ENCODE data around the gene PDE8B.

The PDE8B gene

DNA sequence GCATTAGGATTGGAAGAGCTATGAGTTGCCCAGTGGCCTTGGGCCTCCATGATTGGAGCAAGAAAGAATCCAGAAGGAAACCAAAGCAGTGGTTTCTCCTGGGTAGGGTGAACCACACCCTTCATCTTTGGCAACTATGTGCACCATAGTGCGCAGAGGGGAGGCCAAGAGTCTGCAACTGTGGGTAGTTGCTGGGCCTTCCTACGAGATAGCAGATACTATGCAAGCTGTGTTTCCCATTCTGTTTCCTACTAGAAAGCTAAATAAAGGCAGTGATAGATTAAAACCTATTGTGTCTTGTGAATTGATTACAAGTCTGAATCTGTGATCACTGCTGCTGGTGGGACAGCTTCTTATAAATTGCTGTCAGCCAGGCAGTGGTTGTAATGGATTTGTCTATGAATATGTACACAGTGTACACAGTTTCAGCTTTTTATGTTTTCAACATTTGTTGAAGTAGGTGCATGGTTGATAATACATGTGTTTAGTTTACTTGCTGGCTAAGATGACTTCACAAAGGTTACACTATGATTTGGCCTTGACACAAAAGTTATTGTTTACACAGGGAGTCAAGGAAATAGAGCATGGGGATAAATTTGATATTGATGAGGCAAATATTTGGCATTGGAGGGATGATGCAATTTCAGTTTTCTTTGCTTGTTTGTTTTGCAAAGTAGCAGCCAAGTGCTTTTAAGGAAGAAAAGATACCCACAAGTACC is 23.7 kb upstream of the PDE8B start:
- DNase-seq (ENCODE audit: low spot score) (no peak), FAIRE-seq (no peak)

DNA sequence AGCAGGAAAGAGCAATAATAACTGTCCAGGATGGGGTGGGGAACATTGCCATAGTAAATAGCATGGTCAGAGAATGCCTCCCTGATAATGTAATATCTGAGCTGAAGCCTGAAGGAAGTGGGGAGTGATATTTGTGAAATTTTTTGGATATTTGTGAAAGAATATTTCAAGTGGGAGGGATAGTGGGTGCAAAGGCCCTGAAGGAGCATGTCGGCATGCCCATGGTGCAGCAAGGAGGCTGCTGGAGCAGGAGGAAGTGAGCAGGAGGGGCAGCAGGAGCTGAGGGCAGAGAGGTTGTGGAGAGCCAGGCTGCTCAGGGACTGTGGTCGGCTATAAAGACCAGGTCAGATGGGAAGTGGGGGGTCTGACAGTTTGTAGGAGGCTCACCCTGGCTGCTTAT is 21.1 kb upstream of the PDE8B start:
- FAIRE-seq (no peak), DNase-seq (ENCODE audit: low spot score) (no peak)

DNA sequence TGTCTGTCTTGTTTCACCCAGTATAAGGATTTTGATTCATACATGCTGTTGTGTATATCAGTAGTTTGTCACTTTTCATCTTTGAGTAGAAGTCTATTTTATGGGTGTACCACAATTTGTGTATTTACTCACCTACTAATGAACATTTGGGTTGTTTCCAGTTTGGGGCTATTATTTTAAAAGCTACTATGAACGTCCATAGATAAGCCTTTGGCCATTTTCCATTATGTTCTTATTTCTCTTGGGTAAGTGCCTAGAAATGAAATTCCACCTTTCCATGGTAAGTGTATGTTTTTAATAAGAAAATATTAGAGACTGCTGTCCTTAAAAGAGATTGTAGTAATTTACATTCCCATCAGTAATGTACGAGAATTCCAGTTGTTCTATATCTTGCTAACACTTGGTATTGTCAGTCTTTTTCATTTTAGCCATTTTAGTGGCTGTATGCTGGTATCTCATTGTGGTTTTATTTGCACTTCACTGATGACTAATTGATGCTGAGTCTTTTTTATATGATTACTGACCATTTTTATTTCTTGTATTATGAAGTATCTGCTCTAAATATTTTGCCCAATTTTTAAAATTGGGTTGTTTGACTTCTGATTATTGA is 17.9 kb upstream of the PDE8B start:
- FAIRE-seq = no peak
- no peak for DNase-seq (ENCODE audit: low spot score)

DNA sequence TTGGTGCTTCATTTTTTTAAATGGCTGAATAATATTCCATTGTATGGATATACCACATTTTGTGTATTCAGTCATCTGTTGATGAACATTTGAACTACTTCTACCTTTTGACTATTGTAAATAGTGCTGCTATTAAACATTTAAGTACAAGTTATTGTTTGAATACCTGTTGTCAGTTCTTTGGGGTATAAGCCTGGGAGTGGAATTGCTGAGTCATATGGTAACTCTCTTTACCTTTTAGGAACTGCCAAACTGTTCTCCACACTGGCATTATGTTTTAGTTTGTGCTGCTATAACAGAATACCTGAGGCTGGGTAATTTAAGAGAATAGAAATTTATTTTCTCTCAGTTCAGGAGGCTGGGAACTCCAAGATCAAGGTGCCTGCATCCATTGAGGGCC is 15.7 kb upstream of the PDE8B start:
- no peak for DNase-seq (ENCODE audit: low spot score)
- FAIRE-seq = no peak

DNA sequence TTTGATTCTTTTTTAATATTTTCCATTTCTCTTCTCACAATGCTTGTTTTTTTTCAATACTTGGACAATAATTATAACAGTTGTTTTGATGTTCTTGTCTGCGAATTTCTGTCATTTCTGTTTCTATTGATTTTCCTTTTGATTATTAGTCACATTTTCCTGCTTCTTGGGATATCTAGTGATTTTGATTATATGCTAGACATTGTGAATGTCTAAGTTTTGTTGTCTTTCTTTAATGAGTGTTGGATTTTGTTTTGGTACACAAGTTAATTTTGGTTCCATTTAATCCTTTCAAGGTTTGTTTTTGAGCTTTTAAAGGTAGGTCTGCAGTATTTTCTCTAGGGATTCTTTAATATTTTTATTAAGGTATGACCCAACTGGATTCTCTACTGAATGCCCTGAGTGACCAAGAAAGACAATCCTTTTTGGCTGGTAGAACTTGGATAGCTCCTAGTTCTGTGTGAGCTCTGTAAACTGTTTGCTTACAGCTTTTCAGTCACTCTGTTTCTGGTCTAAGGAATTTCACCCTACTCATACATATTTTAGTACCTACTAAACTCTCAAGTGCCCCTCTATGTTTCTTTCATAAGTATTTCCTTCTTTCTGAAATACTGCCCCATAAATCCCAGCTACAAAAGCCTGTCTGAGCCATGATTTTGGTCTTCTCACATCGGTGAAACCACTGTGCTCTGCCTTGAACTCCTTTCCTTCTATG is 12.5 kb upstream of the PDE8B start:
- FAIRE-seq (no peak), DNase-seq (ENCODE audit: low spot score) (no peak)

DNA sequence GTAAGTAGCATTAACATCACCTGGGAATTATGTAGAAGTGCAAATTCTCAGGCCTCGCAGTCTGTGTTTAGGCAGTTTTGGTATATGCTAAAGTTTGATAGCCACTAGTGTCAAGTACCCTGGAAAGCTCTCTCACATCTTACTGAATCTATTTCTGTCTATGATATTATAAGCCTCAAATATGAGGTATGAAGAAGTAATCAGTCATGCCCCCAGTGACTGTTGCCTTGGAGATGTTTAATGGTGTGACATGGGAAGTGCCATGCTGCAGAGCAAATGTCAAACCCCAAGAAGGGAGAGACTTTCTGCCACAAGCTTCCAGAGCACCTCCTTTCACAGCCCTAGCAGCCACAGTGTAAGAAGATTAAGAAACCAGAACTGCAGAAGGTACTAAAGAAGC is 9.8 kb upstream of the PDE8B start:
- FAIRE-seq (no peak), DNase-seq (ENCODE audit: low spot score) (no peak)

DNA sequence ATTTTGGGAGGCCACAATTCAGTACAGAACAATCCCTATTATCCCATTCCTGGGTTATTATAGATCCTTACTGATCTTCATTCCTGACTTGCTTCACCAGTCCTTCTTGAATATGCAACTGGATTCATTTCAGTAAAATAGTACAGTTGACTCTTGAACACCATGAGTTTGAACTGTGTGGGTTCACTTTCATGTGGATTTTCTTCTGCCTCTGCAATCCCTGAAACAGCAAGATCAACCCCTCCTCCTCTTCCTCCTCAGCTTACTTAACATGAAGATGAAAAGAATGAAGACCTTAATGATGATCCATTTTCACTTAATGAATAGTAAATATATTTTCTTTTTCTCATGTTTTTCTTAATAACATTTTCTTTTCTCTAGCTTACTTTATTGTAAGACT is 8.3 kb upstream of the PDE8B start:
- no peak for DNase-seq (ENCODE audit: low spot score)
- no peak for FAIRE-seq

DNA sequence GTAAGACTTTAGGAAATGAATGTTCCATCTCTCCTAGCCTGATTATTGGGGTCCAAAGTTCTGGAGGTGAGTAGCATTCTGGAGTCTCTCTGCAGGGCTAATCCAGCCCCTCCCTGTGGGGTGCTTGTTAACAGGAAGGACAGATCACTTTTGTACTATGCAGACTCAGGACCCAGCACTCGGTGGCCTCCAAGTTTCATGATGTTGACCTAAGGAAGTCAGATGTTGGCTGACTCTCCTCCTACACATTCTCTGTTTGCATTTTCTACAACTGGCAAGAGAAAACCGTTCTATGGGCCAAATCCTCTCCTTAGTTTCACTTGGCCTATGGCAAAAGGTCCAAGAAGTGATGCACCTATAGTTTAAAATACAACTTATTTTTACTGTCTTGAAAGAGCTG is 5.5 kb upstream of the PDE8B start:
- FAIRE-seq (no peak), DNase-seq (ENCODE audit: low spot score) (no peak)

DNA sequence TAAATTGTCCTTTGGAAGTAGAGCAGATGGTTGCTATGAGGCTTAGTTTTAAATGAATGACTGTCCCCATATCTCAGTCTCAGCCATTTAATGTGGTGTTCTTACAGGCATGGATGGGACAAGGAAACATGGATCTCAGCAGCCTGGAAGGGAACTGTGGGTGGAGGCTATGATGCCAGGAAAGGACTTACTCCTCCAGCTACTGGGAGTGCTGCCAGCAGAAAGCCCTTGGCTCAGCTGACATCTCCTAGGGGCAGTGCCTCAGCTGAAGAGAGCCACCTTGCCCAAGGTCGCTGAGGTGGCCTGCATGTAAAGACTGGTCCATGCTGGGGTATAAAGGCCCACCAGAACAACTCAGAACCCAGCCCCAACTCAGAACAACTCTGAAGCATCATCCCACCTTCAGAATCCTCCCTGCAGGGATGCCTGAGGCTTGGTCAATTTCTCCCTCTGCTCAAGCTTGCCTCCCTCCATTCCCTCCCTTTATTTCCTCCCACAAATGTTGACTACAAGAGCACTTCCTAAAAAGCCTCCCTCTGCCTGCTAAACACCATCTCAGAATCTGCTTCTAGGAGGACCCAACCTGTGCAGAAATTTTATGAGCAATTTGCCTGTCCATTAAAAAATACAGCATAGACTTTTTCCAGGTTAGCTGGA is 1.8 kb upstream of the PDE8B start:
- no peak for FAIRE-seq

DNA sequence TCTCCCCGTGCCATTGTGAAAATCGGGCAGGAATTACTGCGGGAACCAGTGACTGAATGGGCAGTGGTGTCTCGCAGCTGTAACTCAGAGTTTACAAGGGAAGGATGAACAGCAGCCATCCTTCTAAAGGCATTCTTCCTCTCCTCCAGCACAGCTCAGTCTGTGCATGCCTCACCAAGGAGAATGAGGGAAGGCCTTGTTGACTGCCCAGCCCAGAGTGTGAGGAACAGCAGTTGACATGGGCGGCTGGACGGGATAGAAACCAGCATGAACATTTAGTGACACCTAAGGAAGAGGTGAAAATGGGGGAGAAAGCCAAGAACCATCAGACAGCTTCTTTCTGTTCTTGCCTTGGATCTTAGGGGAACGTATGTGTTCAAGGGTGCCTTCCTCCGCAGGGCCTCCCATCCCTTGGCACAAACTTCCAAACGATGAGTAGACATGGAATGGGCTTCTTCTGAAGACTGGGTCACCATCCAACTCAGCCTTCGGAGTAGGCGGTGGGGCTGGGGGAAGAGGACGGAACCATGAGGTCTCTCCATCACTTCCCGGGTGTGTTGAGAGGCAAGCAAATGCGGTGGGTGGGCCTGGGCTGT is 887 bp upstream of the PDE8B start:
- DNase-seq (ENCODE audit: low spot score) (no peak), FAIRE-seq (no peak)

More for the DNA sequence above, 1.8 kb upstream of the PDE8B start:
- no peak for DNase-seq (ENCODE audit: low spot score)

DNA sequence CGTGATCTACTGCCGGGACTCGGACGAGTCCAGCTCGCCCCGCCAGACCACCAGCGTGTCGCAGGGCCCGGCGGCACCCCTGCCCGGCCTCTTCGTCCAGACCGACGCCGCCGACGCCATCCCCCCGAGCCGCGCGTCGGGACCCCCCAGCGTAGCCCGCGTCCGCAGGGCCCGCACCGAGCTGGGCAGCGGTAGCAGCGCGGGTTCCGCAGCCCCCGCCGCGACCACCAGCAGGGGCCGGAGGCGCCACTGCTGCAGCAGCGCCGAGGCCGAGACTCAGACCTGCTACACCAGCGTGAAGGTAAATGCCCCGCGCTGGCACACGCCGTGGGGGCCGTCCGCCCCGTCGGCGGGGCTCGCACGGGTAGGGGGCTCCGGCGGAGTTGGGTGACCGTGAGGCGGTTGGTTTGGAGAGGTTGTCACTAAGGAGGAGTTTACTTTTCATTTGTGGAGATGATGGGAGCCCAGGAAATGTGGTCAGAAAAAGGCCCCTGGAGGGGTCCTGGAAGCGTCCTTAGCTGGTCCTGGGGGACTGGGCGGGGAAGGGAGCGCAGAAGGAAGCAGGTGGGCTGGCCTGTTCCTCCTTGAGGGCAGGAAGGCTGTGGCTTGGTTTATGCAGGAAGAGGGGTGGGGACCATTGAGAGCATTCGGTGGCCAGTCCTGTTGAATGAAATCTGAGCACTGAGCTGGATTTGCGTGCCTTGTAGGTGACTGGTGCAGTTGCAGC is 647 bp downstream of the PDE8B start:
- FAIRE-seq (no peak), DNase-seq (ENCODE audit: low spot score) (peak; percentile 18)

DNA sequence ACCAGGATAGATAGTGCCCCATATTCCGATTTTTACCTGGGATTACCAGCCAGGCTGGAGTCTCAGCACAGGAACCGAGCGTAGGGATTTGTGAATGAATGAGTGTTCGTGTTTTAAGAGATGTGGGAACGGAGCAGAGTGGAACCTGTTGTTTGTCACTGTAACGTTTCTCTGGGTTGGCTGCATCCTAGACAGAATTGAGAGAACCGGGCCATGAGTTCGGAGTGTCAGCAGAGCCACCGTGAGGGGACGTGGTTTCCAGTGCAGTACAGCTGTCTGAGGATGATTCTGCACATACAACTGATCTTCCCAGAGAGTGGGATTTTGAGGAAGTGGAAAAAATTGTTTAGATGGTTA is 1.2 kb downstream of the PDE8B start:
- FAIRE-seq (no peak), DNase-seq (ENCODE audit: low spot score) (no peak)

DNA sequence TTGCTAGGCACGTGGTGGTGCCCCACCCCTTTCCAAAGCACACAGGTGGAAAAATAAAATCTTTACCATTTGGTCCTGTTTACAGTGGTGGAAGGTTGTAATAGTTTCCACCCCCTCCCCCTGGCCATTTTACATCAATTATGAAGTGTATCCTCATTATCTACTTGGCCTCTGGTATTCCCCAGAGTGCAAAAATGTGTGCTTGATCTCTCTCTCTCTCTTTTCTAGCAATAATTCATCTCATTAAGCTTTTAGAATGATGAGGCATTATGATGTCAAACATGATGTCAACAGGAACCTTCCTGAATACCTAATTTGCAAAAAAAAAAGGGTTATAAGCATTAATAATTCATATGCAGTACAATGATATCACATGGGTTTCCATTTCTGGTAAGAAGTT is 3.1 kb downstream of the PDE8B start:
- DNase-seq (ENCODE audit: low spot score) (no peak), FAIRE-seq (no peak)

DNA sequence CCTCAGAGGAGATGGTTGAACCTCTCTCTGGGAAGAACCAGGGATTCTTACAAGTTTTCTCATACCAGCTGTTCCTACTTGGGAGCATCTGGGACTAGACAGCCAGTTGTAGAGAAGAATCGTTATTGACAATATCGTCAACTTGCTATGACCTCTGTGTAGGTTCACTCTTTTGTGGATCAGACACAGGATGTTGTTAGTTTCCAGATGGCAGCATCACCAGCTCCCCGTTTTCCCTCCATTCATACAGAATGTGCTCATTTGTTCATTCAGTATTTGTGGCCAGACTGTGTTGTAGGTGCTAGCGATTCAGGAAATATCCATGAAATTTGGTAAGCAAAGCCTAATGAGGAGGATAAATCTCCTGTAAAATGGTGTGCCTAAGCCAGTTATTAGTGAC is 3.7 kb downstream of the PDE8B start:
- FAIRE-seq (no peak), DNase-seq (ENCODE audit: low spot score) (no peak)

DNA sequence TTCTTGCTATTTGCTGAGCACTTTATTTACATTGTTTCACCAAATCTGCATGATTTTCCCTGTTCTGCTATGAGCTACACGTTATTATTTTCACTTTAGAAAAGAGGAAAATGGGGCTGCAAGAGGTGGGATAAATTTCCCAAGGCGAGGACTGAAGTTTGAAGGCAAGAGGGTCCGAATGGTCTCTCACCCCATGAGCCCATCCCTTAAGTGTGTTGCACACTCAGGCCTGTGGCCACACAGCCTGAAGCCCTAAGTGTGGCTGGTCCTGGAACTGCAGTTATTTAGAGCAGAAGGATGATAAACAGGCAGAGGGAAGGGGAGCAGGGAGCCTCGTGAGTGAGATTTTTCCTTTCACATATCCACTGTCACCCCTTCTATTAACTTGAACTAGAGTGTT is 7.8 kb downstream of the PDE8B start:
- peak; percentile 26 for DNase-seq (ENCODE audit: low spot score)
- FAIRE-seq = no peak

DNA sequence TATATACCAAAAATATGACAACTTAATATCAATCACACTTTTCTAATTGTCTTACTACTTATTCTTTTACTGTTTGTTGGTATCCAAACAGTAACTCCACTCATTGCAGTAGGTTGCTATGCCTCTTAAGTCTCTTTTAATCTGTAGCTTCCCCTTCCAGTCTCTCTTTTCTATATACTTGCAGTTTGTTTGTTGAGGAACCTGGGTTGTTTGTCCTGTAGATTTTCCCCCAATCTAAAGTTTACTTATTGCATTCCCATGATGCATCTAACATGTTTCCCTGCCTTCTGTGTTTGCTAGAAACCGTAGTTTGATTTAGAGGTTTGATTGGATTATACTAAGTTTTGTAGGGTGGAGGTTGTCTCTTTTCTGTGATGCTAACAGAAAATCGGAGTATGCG is 10.6 kb downstream of the PDE8B start:
- FAIRE-seq (no peak), DNase-seq (ENCODE audit: low spot score) (no peak)

DNA sequence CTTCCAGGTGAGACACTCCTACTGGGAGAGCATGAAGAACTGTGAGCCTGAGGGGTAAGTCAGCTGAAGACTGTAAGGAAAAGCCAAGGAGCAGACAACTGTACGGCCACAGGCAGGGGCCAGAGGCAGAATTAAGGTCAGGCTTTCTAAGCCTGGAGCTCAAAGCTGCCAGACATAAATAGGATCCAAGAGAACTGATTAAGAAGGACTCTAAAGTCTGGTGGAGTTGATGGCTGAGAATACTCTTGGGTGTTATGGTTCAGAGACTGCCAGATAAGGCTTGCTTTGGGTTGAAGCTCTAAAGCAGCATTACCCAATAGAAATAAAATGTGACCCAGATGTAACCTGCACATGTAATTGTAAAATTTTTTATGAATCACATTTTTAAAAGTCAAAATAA is 12.2 kb downstream of the PDE8B start:
- DNase-seq (ENCODE audit: low spot score) (no peak), FAIRE-seq (no peak)

DNA sequence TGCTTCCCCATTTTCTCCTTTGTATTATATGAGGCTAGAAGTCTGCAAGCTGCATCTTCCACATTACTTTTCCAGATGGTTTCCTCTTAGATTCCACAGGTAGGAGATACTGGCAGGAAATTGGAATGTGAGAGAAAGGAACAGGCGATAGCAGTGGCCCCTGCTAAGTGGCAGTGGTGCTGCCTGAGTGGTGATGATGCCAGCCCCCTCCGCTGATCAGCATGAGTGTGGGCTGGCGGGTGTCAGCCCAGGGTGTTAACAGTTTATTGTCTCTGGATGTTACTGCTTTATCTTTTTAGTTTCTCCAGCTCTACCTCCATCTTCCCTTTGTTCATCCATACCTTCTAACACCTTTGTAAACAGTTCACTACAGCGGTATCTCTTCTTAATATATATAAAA is 13.2 kb downstream of the PDE8B start:
- FAIRE-seq (no peak), DNase-seq (ENCODE audit: low spot score) (no peak)

DNA sequence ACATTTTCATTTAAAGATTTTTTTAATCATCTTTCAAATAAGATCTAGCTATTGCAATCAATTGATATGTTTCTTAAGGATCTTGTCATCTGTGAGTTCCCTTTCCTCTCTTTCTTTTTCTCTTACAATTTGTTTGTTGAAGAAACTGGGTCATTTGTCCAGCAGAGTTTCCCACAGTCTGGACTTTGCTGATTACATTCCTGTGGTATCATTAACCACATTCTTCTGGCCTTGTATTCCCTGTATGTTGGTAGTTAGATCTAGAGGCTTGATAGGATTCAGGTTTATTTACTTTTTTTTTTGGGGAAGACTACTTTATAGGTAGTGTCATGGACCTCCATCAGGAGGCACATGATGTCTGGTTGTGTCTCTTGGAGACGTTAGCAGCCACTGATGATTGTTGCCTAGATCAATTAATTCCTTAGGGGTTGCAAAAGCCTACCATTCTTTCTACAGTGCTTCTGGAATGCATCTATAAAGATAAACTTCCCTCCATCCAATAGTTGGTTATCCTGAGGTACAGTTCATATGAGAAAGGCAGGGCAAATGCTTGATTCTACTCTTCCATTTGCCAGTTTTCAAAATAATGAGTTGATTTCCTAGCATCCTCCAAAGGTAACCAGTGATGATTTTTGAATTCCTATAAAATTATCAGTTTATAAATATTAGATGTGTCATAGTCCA is 14.3 kb downstream of the PDE8B start:
- DNase-seq (ENCODE audit: low spot score) (peak; percentile 7), FAIRE-seq (no peak)

DNA sequence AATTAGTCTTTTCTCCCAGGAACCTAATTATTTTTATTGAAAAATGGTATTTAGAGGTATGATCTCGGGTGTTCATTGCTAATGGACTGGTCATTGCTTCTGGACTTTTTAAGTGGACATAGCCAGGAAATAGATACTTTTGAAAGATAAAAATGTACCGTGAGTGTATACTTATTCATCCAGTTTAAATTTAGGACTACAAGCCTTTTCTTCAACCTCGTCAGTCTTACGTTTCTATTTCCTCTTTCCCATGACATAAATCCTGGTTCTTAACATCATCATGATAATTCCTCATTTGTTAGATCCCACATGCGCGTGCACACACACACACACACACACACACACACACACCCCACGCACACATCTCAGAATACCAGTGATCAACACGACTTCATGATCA is 15.1 kb downstream of the PDE8B start:
- FAIRE-seq = no peak
- DNase-seq (ENCODE audit: low spot score) = no peak

DNA sequence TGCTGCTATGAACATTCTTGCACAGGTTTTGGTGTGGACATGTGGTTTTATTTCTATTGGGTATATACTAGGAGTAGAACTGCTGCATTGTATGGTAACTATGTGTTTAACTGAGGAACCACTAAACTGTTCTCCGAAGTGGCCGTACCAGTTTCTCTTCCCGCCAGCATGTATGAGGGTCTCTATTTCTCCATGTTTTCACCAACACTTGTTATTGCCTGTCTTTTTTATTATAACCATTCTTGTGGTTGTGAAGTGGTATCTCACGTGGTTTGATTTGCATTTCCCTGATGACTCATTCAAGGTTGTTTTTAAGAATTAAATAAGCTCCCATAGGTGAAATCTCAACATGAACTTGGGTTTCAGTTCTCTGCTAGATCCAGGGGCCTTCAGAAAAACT is 19.4 kb downstream of the PDE8B start:
- DNase-seq (ENCODE audit: low spot score) = no peak
- FAIRE-seq = no peak
